Amniotic stem cell (primary cell): ENCODE data around the gene SOX10.

Experiments used
- DNase-seq: peaks from one replicate; lab custom pipeline; 2025; lab: John Stamatoyannopoulos, UW

SOX10 gene

GRCh38 chr22:37930270-37930951 lies 53.9 kb downstream of the SOX10 start:
- DNase-seq: no peak

DNA sequence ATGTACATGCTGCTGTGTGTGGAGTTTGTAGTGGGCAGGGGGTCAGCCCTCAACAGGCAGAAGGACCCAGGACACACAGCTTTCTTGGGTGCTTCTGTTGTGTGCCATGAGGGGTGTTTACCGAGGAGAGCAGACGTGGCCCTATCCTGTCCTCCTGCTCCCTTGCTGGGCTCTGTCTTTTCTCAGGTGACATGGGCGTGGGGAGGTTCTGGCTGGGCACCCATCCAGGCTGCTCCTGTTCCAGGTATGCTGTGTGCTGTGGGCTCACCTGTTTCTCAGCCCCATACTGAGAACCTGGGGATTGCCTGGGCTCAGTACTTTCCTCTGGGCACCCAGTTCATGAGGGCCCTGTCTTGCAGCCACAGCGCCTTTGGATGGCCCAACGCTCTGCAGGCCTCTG lies 55.0 kb downstream of the SOX10 start:
- DNase-seq: no peak

DNA sequence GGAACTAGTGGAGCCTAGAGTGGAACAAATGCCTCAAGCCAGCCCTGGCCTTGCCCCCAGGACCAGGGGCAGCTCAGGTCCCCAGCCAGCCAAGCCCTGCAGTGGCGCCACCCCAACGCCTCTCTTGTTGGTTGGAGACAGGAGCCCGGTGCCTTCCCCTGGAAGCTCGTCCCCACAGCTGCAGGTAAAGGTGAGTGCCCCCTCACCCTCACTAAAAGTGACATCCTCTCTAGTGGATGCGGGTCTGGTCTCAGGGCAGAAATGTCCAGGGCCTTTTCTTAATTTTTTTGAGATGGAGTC lies 56.8 kb downstream of the SOX10 start:
- DNase-seq: no peak

- DNase-seq: no peak
These were observed 57.4 kb downstream of the SOX10 start for GRCh38 chr22:37926771-37927636.

GRCh38 chr22:37926358-37926757 lies 58.0 kb downstream of the SOX10 start:
- no peak for DNase-seq

- no peak for DNase-seq
These were observed 58.6 kb downstream of the SOX10 start for GRCh38 chr22:37925767-37926166.

GRCh38 chr22:37925330-37925729 lies 59.0 kb downstream of the SOX10 start:
- no peak for DNase-seq

DNA sequence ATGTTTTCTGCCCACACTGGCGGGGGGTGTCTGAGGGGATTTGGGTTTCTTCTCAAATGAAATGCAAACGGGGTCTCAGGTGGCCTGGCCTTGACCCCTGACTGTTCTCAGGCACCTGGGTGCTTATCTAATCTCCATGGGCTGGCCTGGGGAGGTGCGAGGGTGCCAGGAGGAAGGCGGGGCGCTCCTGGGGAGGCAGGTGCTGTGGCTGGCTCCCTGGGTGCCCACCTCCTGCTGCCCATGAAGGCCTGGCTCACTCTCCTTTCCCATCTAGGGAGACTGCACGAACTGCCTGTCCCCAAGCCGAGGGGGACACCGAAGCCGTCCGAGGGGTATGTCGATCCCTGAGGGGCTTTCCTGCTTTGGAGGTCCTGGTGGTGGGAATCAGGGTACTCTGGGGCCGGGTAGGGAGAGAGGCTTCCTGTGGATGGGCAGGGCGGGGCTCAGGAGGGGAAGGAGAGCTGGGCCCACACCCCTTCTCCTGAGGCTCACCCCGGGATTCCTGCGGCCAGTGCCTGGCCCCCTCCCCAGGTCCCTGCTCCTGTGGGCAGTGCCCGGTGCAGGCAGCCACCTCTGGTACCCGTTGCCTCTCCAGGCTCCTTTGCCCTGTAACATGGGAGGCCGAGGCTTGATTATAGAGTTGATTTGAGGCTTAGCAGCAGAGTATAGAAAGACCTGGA lies 59.8 kb downstream of the SOX10 start:
- no peak for DNase-seq

GRCh38 chr22:37923927-37924326 lies 60.4 kb downstream of the SOX10 start:
- DNase-seq: no peak
